Liver (tissue), 9 donors: ENCODE data around the gene ADAM10. TPM values are rescaled to one million over a fixed set of nuclear protein-coding genes. Genes with fewer than 3 reads are reported as not detected.

Source experiments
- DNase-seq: peaks from one replicate; pipeline ENCODE4 v3.0.0-alpha.2; 2017; ENCODE audit warnings: low spot score
- H3K27ac ChIP-seq, 2 donors: one replicate each; pipeline ENCODE4 v1.7.0; 2013; ENCODE audit warnings: inconsistent platforms in 2 of 2, low read length in 2 of 2, control low read depth in 1 of 2, low read depth in 1 of 2, mild to moderate bottlenecking in 1 of 2
- H3K27me3 ChIP-seq, 4 donors: one replicate each; pipeline versions ENCODE4 v1.6.1 to v1.7.0; 2013; ENCODE audit warnings: low read length in 3 of 4, inconsistent platforms in 1 of 4, mild to moderate bottlenecking in 1 of 4, moderate library complexity in 1 of 4; ENCODE audit not compliant: control insufficient read depth in 4 of 4, insufficient read depth in 4 of 4
- H3K36me3 ChIP-seq, 4 donors: one replicate each; pipeline versions ENCODE4 v1.6.1 to v1.7.0; 2013; ENCODE audit warnings: low read length in 3 of 4, mild to moderate bottlenecking in 3 of 4, low read depth in 1 of 4, moderate library complexity in 1 of 4; ENCODE audit not compliant: control insufficient read depth in 4 of 4, insufficient read depth in 3 of 4
- H3K4me1 ChIP-seq, 4 donors: one replicate each; pipeline versions ENCODE4 v1.6.1 to v1.7.0; 2013; ENCODE audit warnings: low read length in 3 of 4, mild to moderate bottlenecking in 3 of 4, moderate library complexity in 1 of 4; ENCODE audit not compliant: control insufficient read depth in 4 of 4, insufficient read depth in 4 of 4
- H3K4me3 ChIP-seq, 3 donors: one replicate each; pipeline versions ENCODE4 v1.6.1 to v1.7.0; 2013; ENCODE audit warnings: low read length in 3 of 3, control low read depth in 1 of 3, low read depth in 1 of 3, mild to moderate bottlenecking in 1 of 3
- H3K9ac ChIP-seq, 2 donors: one replicate each; pipeline ENCODE4 v1.7.0; 2013; ENCODE audit warnings: low read length in 2 of 2, mild to moderate bottlenecking in 2 of 2, moderate library complexity in 2 of 2, control low read depth in 1 of 2, low read depth in 1 of 2
- H3K9me3 ChIP-seq, 4 donors: one replicate each; pipeline versions ENCODE4 v1.6.1 to v1.7.0; 2013; ENCODE audit warnings: low read length in 3 of 4; ENCODE audit not compliant: control insufficient read depth in 4 of 4
- EGR1 ChIP-seq, 2 donors: IDR thresholded peaks; 2 replicates each; pipeline ENCODE4 v1.6.1; 2016 to 2018; ENCODE audit warnings: antibody characterized with exemption in 2 of 2, low read depth in 2 of 2
- FOXA1 ChIP-seq: IDR thresholded peaks from 2 replicates; pipeline ENCODE4 v1.6.1; 2016; ENCODE audit warnings: antibody characterized with exemption
- FOXA2 ChIP-seq: IDR thresholded peaks from 2 replicates; pipeline ENCODE4 v1.6.1; 2016; ENCODE audit warnings: antibody characterized with exemption
- GABPA ChIP-seq, 2 donors: IDR thresholded peaks in 1 of 2; conservative IDR thresholded peaks in 1 of 2; 2 replicates each; pipeline ENCODE4 v1.6.1; 2016; ENCODE audit warnings: antibody characterized with exemption in 2 of 2, mild to moderate bottlenecking in 1 of 2, moderate library complexity in 1 of 2
- HNF4A ChIP-seq, 2 donors: conservative IDR thresholded peaks; 2 replicates each; pipeline ENCODE4 v1.6.1; 2016; ENCODE audit warnings: antibody characterized with exemption in 2 of 2, mild to moderate bottlenecking in 2 of 2
- HNF4G ChIP-seq: IDR thresholded peaks from 2 replicates; pipeline ENCODE4 v1.6.1; 2016; ENCODE audit warnings: antibody characterized with exemption
- NR2F2 ChIP-seq: IDR thresholded peaks from 2 replicates; pipeline ENCODE4 v1.6.1; 2016; ENCODE audit warnings: antibody characterized with exemption
- RAD21 ChIP-seq, 2 donors: IDR thresholded peaks; 2 replicates each; pipeline ENCODE4 v1.6.1; 2016; ENCODE audit warnings: antibody characterized with exemption in 2 of 2, mild to moderate bottlenecking in 2 of 2
- RXRA ChIP-seq, 2 donors: IDR thresholded peaks; 2 replicates each; pipeline ENCODE4 v1.6.1; 2017 to 2018; ENCODE audit warnings: antibody characterized with exemption in 2 of 2, mild to moderate bottlenecking in 1 of 2
- SP1 ChIP-seq: IDR thresholded peaks from 2 replicates; pipeline ENCODE4 v1.6.1; 2018; ENCODE audit warnings: antibody characterized with exemption, mild to moderate bottlenecking
- TAF1 ChIP-seq: conservative IDR thresholded peaks from 2 replicates; pipeline ENCODE4 v1.6.1; 2016; ENCODE audit warnings: antibody characterized with exemption, mild to moderate bottlenecking
- WGBS: extraction: QIAGEN DNeasy Blood & Tissue Kit; methylation state at CpG from one replicate; pipeline ENCODE4 v1.1.7; 2013; 5-methylcytosine and 5-hydroxymethylcytosine counted together
- polyA plus RNA-seq, 2 donors: library from polyadenylated mRNA; stranded (reverse) in 1 of 2; unstranded in 1 of 2; fragments of 200-250 nt in 1 of 2; fragments of >200 nt in 1 of 2; fragmentation: Nextera tagmentation in 1 of 2; extraction: Ambion mirVana in 1 of 2; gene quantifications; one replicate each; pipeline versions ENCODE4 v1.2.1 to v1.2.3, GENCODE V29; 2013 to 2015
- total RNA-seq, 2 donors: library from RNA; depleted of rRNA; stranded (reverse); fragments of >200 nt; gene quantifications; one replicate each; pipeline ENCODE4 v1.2.3, GENCODE V29; 2014
- TF ChIP-seq, protein P1 (sequence below): IDR thresholded peaks from 2 replicates; pipeline ENCODE4 v1.6.1; 2016; ENCODE audit warnings: antibody characterized with exemption, mild to moderate bottlenecking
- TF ChIP-seq, protein P2 (sequence below): IDR thresholded peaks from 2 replicates; pipeline ENCODE4 v1.6.1; 2016; ENCODE audit warnings: antibody characterized with exemption
- TF ChIP-seq, protein P3 (sequence below): fragments of 150-350 bp; IDR thresholded peaks from 2 replicates; pipeline ENCODE4 v1.5.1; 2017; ENCODE audit warnings: improper control_type of control experiment, low read depth, low read length; ENCODE audit not compliant: missing input control
- TF ChIP-seq, protein P4 (sequence below): IDR thresholded peaks from 2 replicates; pipeline ENCODE4 v1.6.1; 2016; ENCODE audit warnings: antibody characterized with exemption
- TF ChIP-seq, protein P5 (sequence below): IDR thresholded peaks from 2 replicates; pipeline ENCODE4 v1.6.1; 2016; ENCODE audit warnings: antibody characterized with exemption
- donor health status: healthy.
- donor health status: healthy.
- donor health status: healthy.
- donor health status: healthy.
- donor health status: healthy.

ADAM10 gene
- total and polyA plus RNA-seq, 4 donors = 12.6 to 55.6 (median 34.6) TPM

DNA sequence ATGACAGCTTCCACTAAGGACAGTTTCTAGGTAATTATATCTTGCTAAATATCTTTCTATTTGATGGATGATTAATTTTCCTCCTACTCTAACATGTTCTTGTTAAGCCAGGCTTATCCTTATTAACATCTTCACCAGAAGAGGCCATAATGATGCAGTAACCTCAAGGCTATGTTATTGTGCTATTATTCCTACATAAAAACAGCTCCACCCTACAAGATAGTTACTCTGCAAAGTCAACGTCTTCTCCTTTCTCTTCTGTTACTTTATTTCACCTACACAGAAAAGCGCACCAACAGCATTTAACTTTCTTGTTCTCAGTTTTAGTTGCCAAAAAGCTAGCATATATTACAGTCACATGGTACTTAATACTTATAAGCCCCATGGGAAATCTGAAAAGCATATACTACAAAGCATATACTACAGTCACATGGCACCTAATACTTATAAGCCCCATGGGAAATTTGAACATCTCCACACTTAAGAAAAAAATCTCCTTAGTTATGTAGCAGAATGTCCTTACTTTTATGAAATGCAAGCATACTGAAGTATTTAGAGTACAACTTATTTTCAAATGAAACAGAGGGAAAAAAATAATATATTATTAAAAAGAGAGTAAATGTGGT, 13.4 kb downstream of the ADAM10 start:
- Histone ChIP-seq H3K4me1 (peaks cover 7 to 16% (median 7%) of the 10 kb centered on the region in 4 donors), H3K27ac (no peak overlapping the region)
- WGBS = 85% methylated on average over 2 of the region's 2 CpGs

More for the DNA sequence above, 13.4 kb downstream of the ADAM10 start:
- TF ChIP-seq EGR1 (IDR thresholded peaks at IDR 0.05; ENCODE audit: low read depth in 2 of 2) (no peak), TAF1 (no peak), HNF4A (conservative IDR thresholded peaks at IDR 0.05) (no peak), GABPA (IDR thresholded peaks at IDR 0.05 in 1 of 2, conservative IDR thresholded peaks at IDR 0.05 in 1 of 2) (no peak), FOXA2 (no peak), FOXA1 (no peak), HNF4G (no peak), RXRA (IDR thresholded peaks at IDR 0.05) (no peak), NR2F2 (no peak), RAD21 (IDR thresholded peaks at IDR 0.05) (no peak), SP1 (no peak)
- TF ChIP-seq, protein P1, sequence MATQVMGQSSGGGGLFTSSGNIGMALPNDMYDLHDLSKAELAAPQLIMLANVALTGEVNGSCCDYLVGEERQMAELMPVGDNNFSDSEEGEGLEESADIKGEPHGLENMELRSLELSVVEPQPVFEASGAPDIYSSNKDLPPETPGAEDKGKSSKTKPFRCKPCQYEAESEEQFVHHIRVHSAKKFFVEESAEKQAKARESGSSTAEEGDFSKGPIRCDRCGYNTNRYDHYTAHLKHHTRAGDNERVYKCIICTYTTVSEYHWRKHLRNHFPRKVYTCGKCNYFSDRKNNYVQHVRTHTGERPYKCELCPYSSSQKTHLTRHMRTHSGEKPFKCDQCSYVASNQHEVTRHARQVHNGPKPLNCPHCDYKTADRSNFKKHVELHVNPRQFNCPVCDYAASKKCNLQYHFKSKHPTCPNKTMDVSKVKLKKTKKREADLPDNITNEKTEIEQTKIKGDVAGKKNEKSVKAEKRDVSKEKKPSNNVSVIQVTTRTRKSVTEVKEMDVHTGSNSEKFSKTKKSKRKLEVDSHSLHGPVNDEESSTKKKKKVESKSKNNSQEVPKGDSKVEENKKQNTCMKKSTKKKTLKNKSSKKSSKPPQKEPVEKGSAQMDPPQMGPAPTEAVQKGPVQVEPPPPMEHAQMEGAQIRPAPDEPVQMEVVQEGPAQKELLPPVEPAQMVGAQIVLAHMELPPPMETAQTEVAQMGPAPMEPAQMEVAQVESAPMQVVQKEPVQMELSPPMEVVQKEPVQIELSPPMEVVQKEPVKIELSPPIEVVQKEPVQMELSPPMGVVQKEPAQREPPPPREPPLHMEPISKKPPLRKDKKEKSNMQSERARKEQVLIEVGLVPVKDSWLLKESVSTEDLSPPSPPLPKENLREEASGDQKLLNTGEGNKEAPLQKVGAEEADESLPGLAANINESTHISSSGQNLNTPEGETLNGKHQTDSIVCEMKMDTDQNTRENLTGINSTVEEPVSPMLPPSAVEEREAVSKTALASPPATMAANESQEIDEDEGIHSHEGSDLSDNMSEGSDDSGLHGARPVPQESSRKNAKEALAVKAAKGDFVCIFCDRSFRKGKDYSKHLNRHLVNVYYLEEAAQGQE = no peak
- TF ChIP-seq, protein P2, sequence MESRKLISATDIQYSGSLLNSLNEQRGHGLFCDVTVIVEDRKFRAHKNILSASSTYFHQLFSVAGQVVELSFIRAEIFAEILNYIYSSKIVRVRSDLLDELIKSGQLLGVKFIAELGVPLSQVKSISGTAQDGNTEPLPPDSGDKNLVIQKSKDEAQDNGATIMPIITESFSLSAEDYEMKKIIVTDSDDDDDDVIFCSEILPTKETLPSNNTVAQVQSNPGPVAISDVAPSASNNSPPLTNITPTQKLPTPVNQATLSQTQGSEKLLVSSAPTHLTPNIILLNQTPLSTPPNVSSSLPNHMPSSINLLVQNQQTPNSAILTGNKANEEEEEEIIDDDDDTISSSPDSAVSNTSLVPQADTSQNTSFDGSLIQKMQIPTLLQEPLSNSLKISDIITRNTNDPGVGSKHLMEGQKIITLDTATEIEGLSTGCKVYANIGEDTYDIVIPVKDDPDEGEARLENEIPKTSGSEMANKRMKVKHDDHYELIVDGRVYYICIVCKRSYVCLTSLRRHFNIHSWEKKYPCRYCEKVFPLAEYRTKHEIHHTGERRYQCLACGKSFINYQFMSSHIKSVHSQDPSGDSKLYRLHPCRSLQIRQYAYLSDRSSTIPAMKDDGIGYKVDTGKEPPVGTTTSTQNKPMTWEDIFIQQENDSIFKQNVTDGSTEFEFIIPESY = no peak
- TF ChIP-seq, protein P3, sequence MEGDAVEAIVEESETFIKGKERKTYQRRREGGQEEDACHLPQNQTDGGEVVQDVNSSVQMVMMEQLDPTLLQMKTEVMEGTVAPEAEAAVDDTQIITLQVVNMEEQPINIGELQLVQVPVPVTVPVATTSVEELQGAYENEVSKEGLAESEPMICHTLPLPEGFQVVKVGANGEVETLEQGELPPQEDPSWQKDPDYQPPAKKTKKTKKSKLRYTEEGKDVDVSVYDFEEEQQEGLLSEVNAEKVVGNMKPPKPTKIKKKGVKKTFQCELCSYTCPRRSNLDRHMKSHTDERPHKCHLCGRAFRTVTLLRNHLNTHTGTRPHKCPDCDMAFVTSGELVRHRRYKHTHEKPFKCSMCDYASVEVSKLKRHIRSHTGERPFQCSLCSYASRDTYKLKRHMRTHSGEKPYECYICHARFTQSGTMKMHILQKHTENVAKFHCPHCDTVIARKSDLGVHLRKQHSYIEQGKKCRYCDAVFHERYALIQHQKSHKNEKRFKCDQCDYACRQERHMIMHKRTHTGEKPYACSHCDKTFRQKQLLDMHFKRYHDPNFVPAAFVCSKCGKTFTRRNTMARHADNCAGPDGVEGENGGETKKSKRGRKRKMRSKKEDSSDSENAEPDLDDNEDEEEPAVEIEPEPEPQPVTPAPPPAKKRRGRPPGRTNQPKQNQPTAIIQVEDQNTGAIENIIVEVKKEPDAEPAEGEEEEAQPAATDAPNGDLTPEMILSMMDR = no peak
- TF ChIP-seq, protein P4, sequence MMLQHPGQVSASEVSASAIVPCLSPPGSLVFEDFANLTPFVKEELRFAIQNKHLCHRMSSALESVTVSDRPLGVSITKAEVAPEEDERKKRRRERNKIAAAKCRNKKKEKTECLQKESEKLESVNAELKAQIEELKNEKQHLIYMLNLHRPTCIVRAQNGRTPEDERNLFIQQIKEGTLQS = no peak
- TF ChIP-seq, protein P5, sequence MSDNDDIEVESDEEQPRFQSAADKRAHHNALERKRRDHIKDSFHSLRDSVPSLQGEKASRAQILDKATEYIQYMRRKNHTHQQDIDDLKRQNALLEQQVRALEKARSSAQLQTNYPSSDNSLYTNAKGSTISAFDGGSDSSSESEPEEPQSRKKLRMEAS = no peak
- no peaks in the 10 kb centered on the region for H3K27me3 ChIP-seq
- H3K9ac ChIP-seq = no peak overlapping the region
- no peak for DNase-seq
- no peaks in the 10 kb centered on the region for H3K9me3 ChIP-seq
- H3K36me3 ChIP-seq = no peaks in the 10 kb centered on the region
- no peak overlapping the region for H3K4me3 ChIP-seq
